ENCODE results near the gene VMO1.

VMO1 gene

GRCh38 chr17:4738136-4739121 lies 47.7 kb downstream of the VMO1 start:
- peaks cover 4 to 7% of the 10 kb centered on the region in 2 donors for H3K27me3 ChIP-seq (ENCODE audit: control insufficient read depth in 1 of 2, insufficient read depth in 2 of 2, low read length in 2 of 2)
- peaks cover 7% of the 10 kb centered on the region for H3K36me3 ChIP-seq (ENCODE audit: insufficient read depth, low read length)
- peak overlapping the region; percentile 29 for H3K9ac ChIP-seq (ENCODE audit: low read length)
- no peaks in the 10 kb centered on the region for H3K9me3 ChIP-seq (ENCODE audit: low read length)
- peak overlapping the region; percentile 1 for H3K27ac ChIP-seq (ENCODE audit: low read depth, low read length)
- peak overlapping the region; percentile 48 to 61 for H3K4me3 ChIP-seq (ENCODE audit: low read depth in 1 of 2, low read length in 2 of 2)
- peaks cover 11% of the 10 kb centered on the region for H3K4me1 ChIP-seq (ENCODE audit: insufficient read depth, low read length)

GRCh38 chr17:4735876-4736651 lies 50.1 kb downstream of the VMO1 start:
- H3K27ac ChIP-seq (ENCODE audit: low read depth, low read length) = no peak overlapping the region

More at GRCh38 chr17:4735876-4736651, 50.1 kb downstream of the VMO1 start:
- Histone ChIP-seq H3K9me3 (ENCODE audit: low read length) (no peaks in the 10 kb centered on the region), H3K4me1 (ENCODE audit: insufficient read depth, low read length) (peaks cover 17% of the 10 kb centered on the region), H3K27me3 (ENCODE audit: control insufficient read depth in 1 of 2, insufficient read depth in 2 of 2, low read length in 2 of 2) (peaks cover 4 to 7% of the 10 kb centered on the region in 2 donors), H3K36me3 (ENCODE audit: insufficient read depth, low read length) (peaks cover 7% of the 10 kb centered on the region), H3K9ac (ENCODE audit: low read length) (no peak overlapping the region), H3K4me3 (ENCODE audit: low read depth in 1 of 2, low read length in 2 of 2) (no peak overlapping the region)

All from muscle layer of colon (tissue), 2 donors.